Fibroblast of lung (primary cell): Measurements from ENCODE around the gene FIZ1.

Experiments used
- CTCF ChIP-seq, 2 donors: IDR thresholded peaks in 1 of 2; conservative IDR thresholded peaks in 1 of 2; 1 replicate in 1 of 2; 2 replicates in 1 of 2; pipeline ENCODE4 v1.5.1; 2011 to 2012; ENCODE audit warnings: low read length in 2 of 2, control low read depth in 1 of 2, inconsistent platforms in 1 of 2, low read depth in 1 of 2, mild to moderate bottlenecking in 1 of 2
- EZH2 ChIP-seq: IDR thresholded peaks from 2 replicates; pipeline ENCODE4 v1.5.1; 2012; ENCODE audit warnings: low read length, control low read depth, mild to moderate bottlenecking; ENCODE audit errors: missing control alignments

DNA sequence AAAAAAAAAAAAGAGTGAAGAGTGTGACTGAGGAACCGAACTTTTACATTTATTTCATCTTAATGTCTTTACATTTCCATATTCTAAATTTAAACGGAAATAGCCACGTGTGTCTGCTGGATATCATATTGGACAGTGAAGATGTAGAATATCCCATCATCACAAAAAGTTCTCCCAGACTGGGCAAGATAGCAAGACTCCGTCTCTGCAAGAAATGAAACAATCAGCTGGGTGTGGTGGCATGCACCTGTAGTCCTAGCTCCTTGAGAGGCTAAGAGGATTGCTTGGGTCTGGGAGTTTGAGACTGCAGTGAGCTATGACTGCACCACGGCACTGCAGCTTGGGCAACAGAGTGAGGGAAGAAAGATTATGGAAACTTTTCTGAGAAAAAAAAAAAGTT lies 22.6 kb downstream of the FIZ1 start:
- no peak for TF ChIP-seq EZH2
- TF ChIP-seq CTCF (conservative IDR thresholded peaks at IDR 0.05 in 1 of 2, IDR thresholded peaks at IDR 0.05 in 1 of 2; ENCODE audit: low read depth in 1 of 2, low read length in 2 of 2), result no peak
